H9 (cell line): ENCODE data around the gene AARSD1. TPM values are rescaled to one million over a fixed set of nuclear protein-coding genes. Genes with fewer than 3 reads are reported as not detected.

Experiments used
- DNase-seq: peaks from one replicate; pipeline ENCODE4 v3.0.0-alpha.2; 2017
- H2AFZ ChIP-seq: one replicate; pipeline ENCODE4 v1.6.1; 2013; ENCODE audit warnings: mild to moderate bottlenecking, low read length, control low read depth, moderate library complexity
- H2AK5ac ChIP-seq: 2 replicates; pipeline ENCODE4 v1.6.1; 2013; ENCODE audit warnings: low read length, control low read depth, mixed read lengths; ENCODE audit not compliant: insufficient read length
- H2BK120ac ChIP-seq: one replicate; pipeline ENCODE4 v1.6.1; 2013; ENCODE audit warnings: low read depth, mild to moderate bottlenecking, low read length, control low read depth, inconsistent platforms; ENCODE audit not compliant: poor library complexity, severe bottlenecking
- H2BK12ac ChIP-seq: 2 replicates; pipeline ENCODE4 v1.6.1; 2013; ENCODE audit warnings: low read length, control low read depth, mixed read lengths, low read depth; ENCODE audit not compliant: insufficient read length
- H2BK15ac ChIP-seq: 2 replicates; pipeline ENCODE4 v1.6.1; 2013; ENCODE audit warnings: low read depth, low read length, control low read depth
- H2BK20ac ChIP-seq: one replicate; pipeline ENCODE4 v1.6.1; 2013; ENCODE audit warnings: low read depth, mild to moderate bottlenecking, low read length, control low read depth, inconsistent platforms; ENCODE audit not compliant: poor library complexity, severe bottlenecking
- H2BK5ac ChIP-seq: 2 replicates; pipeline ENCODE4 v1.6.1; 2013; ENCODE audit warnings: low read length, control low read depth, mixed read lengths; ENCODE audit not compliant: insufficient read length
- H3K14ac ChIP-seq: 2 replicates; pipeline ENCODE4 v1.6.1; 2013; ENCODE audit warnings: low read length, control low read depth; ENCODE audit not compliant: insufficient read depth
- H3K18ac ChIP-seq: 2 replicates; pipeline ENCODE4 v1.6.1; 2013; ENCODE audit warnings: low read depth, mild to moderate bottlenecking, mixed read lengths, low read length, control low read depth; ENCODE audit not compliant: insufficient read length
- H3K23ac ChIP-seq: 2 replicates; pipeline ENCODE4 v1.6.1; 2013; ENCODE audit warnings: low read length, control low read depth, mixed read lengths, low read depth; ENCODE audit not compliant: insufficient read length
- H3K23me2 ChIP-seq: 2 replicates; pipeline ENCODE4 v1.6.1; 2013; ENCODE audit warnings: low read depth, mild to moderate bottlenecking, mixed read lengths, low read length, control low read depth; ENCODE audit not compliant: insufficient read length, poor library complexity, severe bottlenecking
- H3K27ac ChIP-seq: 2 replicates; pipeline ENCODE4 v1.5.1; 2013; ENCODE audit warnings: low read length, control low read depth, mixed read lengths, low read depth; ENCODE audit not compliant: insufficient read length
- H3K27me3 ChIP-seq: 2 replicates; pipeline ENCODE4 v1.6.1; 2013; ENCODE audit warnings: low read length, control low read depth, inconsistent platforms; ENCODE audit not compliant: insufficient read depth
- H3K4ac ChIP-seq: 2 replicates; pipeline ENCODE4 v1.6.1; 2013; ENCODE audit warnings: low read depth, mild to moderate bottlenecking, control low read depth, inconsistent platforms, low read length, moderate library complexity
- H3K4me1 ChIP-seq: 2 replicates; pipeline ENCODE4 v1.6.1; 2013; ENCODE audit warnings: low read length, control low read depth, inconsistent platforms; ENCODE audit not compliant: insufficient read depth
- H3K4me2 ChIP-seq: 2 replicates; pipeline ENCODE4 v1.6.1; 2013; ENCODE audit warnings: low read length, control low read depth, mixed read lengths; ENCODE audit not compliant: insufficient read length, insufficient read depth
- H3K56ac ChIP-seq: 2 replicates; pipeline ENCODE4 v1.6.1; 2013; ENCODE audit warnings: low read depth, mild to moderate bottlenecking, mixed read lengths, low read length, control low read depth; ENCODE audit not compliant: insufficient read length
- H3K79me1 ChIP-seq: 2 replicates; pipeline ENCODE4 v1.6.1; 2013; ENCODE audit warnings: low read depth, mild to moderate bottlenecking, moderate library complexity, low read length, control low read depth, inconsistent platforms; ENCODE audit not compliant: insufficient read depth, poor library complexity, severe bottlenecking
- H3K79me2 ChIP-seq: 2 replicates; pipeline ENCODE4 v1.6.1; 2013; ENCODE audit warnings: low read length, control low read depth, inconsistent platforms; ENCODE audit not compliant: insufficient read depth
- H3K9ac ChIP-seq: 2 replicates; pipeline ENCODE4 v1.6.1; 2013; ENCODE audit warnings: low read length, control low read depth, mixed read lengths; ENCODE audit not compliant: insufficient read length; ENCODE audit errors: extremely low read depth
- H3K9me3 ChIP-seq: one replicate; pipeline ENCODE4 v1.6.1; 2013; ENCODE audit warnings: low read depth, low read length, inconsistent platforms; ENCODE audit not compliant: control insufficient read depth
- H3T11ph ChIP-seq: one replicate; pipeline ENCODE4 v1.6.1; 2013; ENCODE audit warnings: mild to moderate bottlenecking, low read length, control low read depth, inconsistent platforms
- H4K20me1 ChIP-seq: one replicate; pipeline ENCODE4 v1.6.1; 2013; ENCODE audit not compliant: control insufficient read depth, insufficient read length, insufficient read depth
- H4K5ac ChIP-seq: 2 replicates; pipeline ENCODE4 v1.6.1; 2013; ENCODE audit warnings: low read depth, mild to moderate bottlenecking, mixed read lengths, low read length, control low read depth; ENCODE audit not compliant: insufficient read length
- H4K8ac ChIP-seq: replicated peaks from 2 replicates; pipeline ENCODE4 v1.6.1; 2013; ENCODE audit warnings: low read length, control low read depth, mixed read lengths, low read depth; ENCODE audit not compliant: insufficient read length
- H4K91ac ChIP-seq: 2 replicates; pipeline ENCODE4 v1.6.1; 2013; ENCODE audit warnings: low read depth, mild to moderate bottlenecking, moderate library complexity, mixed read lengths, low read length, control low read depth; ENCODE audit not compliant: insufficient read length
- H3K27ac Mint-ChIP-seq, 3 experiments: 2 replicates in 2 of 3; 3 replicates in 1 of 3; pipeline ENCODE4 v1.8.0; 2020 to 2021; ENCODE audit warnings: mixed read lengths in 3 of 3, mild to moderate bottlenecking in 1 of 3, moderate library complexity in 1 of 3
- H3K27me3 Mint-ChIP-seq: 2 replicates; pipeline ENCODE4 v1.8.0; 2021; ENCODE audit warnings: low read depth, mild to moderate bottlenecking, moderate library complexity, mixed read lengths
- H3K36me3 Mint-ChIP-seq, 3 experiments: 2 replicates in 2 of 3; 3 replicates in 1 of 3; pipeline ENCODE4 v1.8.0; 2020 to 2021; ENCODE audit warnings: low read depth in 3 of 3, mixed read lengths in 3 of 3; ENCODE audit not compliant: insufficient read depth in 1 of 3
- H3K4me1 Mint-ChIP-seq, 2 experiments: 2 replicates each; pipeline ENCODE4 v1.8.0; 2020; ENCODE audit warnings: mixed read lengths in 2 of 2
- H3K4me3 Mint-ChIP-seq, 2 experiments: 2 replicates in 1 of 2; 3 replicates in 1 of 2; pipeline ENCODE4 v1.8.0; 2020 to 2021; ENCODE audit warnings: mild to moderate bottlenecking in 2 of 2, mixed read lengths in 2 of 2, moderate library complexity in 1 of 2
- H3K9me3 Mint-ChIP-seq, 2 experiments: 2 replicates in 1 of 2; 3 replicates in 1 of 2; pipeline ENCODE4 v1.8.0; 2020; ENCODE audit warnings: mild to moderate bottlenecking in 2 of 2, mixed read lengths in 2 of 2, moderate library complexity in 1 of 2
- CTCF ChIP-seq: fragments of 200-600 bp; sonication (generic); conservative IDR thresholded peaks from 3 replicates; pipeline ENCODE4 v1.8.0; 2021; ENCODE audit warnings: antibody characterized with exemption, mild to moderate bottlenecking
- WGBS: extraction: QIAGEN DNeasy Blood & Tissue Kit; methylation state at CpG from one replicate; pipeline ENCODE4 v1.1.7; 2013; ENCODE audit warnings: missing lambda C conversion rate, low lambda C conversion rate, mixed read lengths; ENCODE audit not compliant: insufficient read length; ENCODE audit errors: extremely low coverage; 5-methylcytosine and 5-hydroxymethylcytosine counted together
- total RNA-seq: library from RNA; stranded (reverse); gene quantifications from 2 replicates; pipeline ENCODE4 v1.2.1, GENCODE V29; 2021

AARSD1 gene
- total RNA-seq, 1 experiment from 2014 or later, result 68.7 TPM

- TF ChIP-seq CTCF, result no peak
- no peak for DNase-seq
- H3K27me3 Mint-ChIP-seq, result no peaks in the 10 kb centered on the region; the same call in 1 of the 2 replicates
- no peaks in the 10 kb centered on the region for H3K9me3 Mint-ChIP-seq
- H3K4me2 ChIP-seq, result no peak overlapping the region
- H3K4ac ChIP-seq, result no peak overlapping the region
- no peak overlapping the region for H2BK12ac ChIP-seq
- H2BK20ac ChIP-seq, result no peak overlapping the region
- H3K23ac ChIP-seq, result no peak overlapping the region
- no peak overlapping the region for H2BK120ac ChIP-seq
- H2AK5ac ChIP-seq, result no peak overlapping the region
- H4K8ac ChIP-seq, result no peak overlapping the region
- no peak overlapping the region for H3K27ac Mint-ChIP-seq
- H2BK5ac ChIP-seq, result no peak overlapping the region
- WGBS, result no CpG with 5 or more reads among the region's 2 CpGs
- no peaks in the 10 kb centered on the region for H4K20me1 ChIP-seq
- H3K9ac ChIP-seq, result no peak overlapping the region
- no peak overlapping the region for H3T11ph ChIP-seq
- no peak overlapping the region for H2BK15ac ChIP-seq
- H3K27ac ChIP-seq, result no peak overlapping the region
- no peak overlapping the region for H3K56ac ChIP-seq
- no peaks in the 10 kb centered on the region for H3K79me2 ChIP-seq
- no peaks in the 10 kb centered on the region; a peak in 1 of 7 replicates for H3K36me3 Mint-ChIP-seq
- no peak overlapping the region for H4K91ac ChIP-seq
- H3K18ac ChIP-seq, result no peak overlapping the region
- H3K79me1 ChIP-seq, result no peaks in the 10 kb centered on the region
- no peak overlapping the region for H3K4me3 Mint-ChIP-seq
- no peak overlapping the region for H3K14ac ChIP-seq
- peaks cover 3% of the 10 kb centered on the region; the same call in 1 of the 2 replicates for H3K4me1 ChIP-seq
- H3K9me3 ChIP-seq, result no peaks in the 10 kb centered on the region
- no peaks in the 10 kb centered on the region for H3K23me2 ChIP-seq
- H3K27me3 ChIP-seq, result no peaks in the 10 kb centered on the region
- H4K5ac ChIP-seq, result no peak overlapping the region
- H2AFZ ChIP-seq, result no peak overlapping the region
- H3K4me1 Mint-ChIP-seq, result peaks cover 6 to 11% of the 10 kb centered on the region in 2 experiments; a peak in 3 of 4 replicates
Observed at GRCh38 chr17:42913522-42913921, 50.7 kb downstream of the AARSD1 start.
